ENCODE measurements around the gene MN1.

- TF ChIP-seq, protein P1, sequence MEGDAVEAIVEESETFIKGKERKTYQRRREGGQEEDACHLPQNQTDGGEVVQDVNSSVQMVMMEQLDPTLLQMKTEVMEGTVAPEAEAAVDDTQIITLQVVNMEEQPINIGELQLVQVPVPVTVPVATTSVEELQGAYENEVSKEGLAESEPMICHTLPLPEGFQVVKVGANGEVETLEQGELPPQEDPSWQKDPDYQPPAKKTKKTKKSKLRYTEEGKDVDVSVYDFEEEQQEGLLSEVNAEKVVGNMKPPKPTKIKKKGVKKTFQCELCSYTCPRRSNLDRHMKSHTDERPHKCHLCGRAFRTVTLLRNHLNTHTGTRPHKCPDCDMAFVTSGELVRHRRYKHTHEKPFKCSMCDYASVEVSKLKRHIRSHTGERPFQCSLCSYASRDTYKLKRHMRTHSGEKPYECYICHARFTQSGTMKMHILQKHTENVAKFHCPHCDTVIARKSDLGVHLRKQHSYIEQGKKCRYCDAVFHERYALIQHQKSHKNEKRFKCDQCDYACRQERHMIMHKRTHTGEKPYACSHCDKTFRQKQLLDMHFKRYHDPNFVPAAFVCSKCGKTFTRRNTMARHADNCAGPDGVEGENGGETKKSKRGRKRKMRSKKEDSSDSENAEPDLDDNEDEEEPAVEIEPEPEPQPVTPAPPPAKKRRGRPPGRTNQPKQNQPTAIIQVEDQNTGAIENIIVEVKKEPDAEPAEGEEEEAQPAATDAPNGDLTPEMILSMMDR (IDR thresholded peaks at IDR 0.05; ENCODE audit: low read length): no peak
- TF ChIP-seq EZH2 (optimal IDR thresholded peaks at IDR 0.05; ENCODE audit: low read depth, low read length): no peak
- TF ChIP-seq EZH2phosphoT487 (IDR thresholded peaks at IDR 0.05; ENCODE audit: low read length): no peak
Observed at GRCh38 chr22:27791159-27791858, 10.2 kb downstream of the MN1 start.
